Transverse colon (tissue), 4 donors: ENCODE data around the gene DOC2B. TPM values are rescaled to one million over a fixed set of nuclear protein-coding genes. Genes with fewer than 3 reads are reported as not detected.
"Not testable (repeated sequence)": the region's sequence is repeated elsewhere in the genome, so short reads cannot be mapped to it uniquely, and the experiment has no call there.

Source experiments
- DNase-seq: peaks from one replicate; pipeline ENCODE4 v3.0.0-alpha.2; 2019
- H3K27ac ChIP-seq, 4 donors: fragments of 200-600 bp; sonication (generic); 2 replicates each; pipeline ENCODE4 v1.5.1; 2016 to 2018; ENCODE audit warnings: inconsistent platforms in 4 of 4
- H3K27me3 ChIP-seq: fragments of 200-600 bp; sonication (generic); 2 replicates; pipeline ENCODE4 v1.5.1; 2017; ENCODE audit warnings: inconsistent platforms
- H3K36me3 ChIP-seq, 4 donors: fragments of 200-600 bp; sonication (generic); 2 replicates each; pipeline ENCODE4 v1.5.1; 2017 to 2019; ENCODE audit warnings: inconsistent platforms in 4 of 4
- H3K4me1 ChIP-seq, 4 donors: fragments of 200-600 bp; sonication (generic); 2 replicates each; pipeline ENCODE4 v1.5.1; 2017 to 2020; ENCODE audit warnings: inconsistent platforms in 4 of 4
- H3K4me3 ChIP-seq, 4 donors: fragments of 200-600 bp; sonication (generic); 1 replicate in 1 of 4; 2 replicates in 3 of 4; pipeline versions ENCODE4 v1.5.1 to v1.6.1; 2017 to 2019; ENCODE audit warnings: inconsistent platforms in 4 of 4
- H3K9me3 ChIP-seq, 2 donors: fragments of 200-600 bp; sonication (generic); 2 replicates each; pipeline ENCODE4 v1.5.1; 2017 to 2019; ENCODE audit warnings: inconsistent platforms in 2 of 2
- EP300 ChIP-seq: sonication (generic); formaldehyde crosslinking; IDR thresholded peaks from one replicate; pipeline ENCODE4 v1.6.1; 2017; ENCODE audit warnings: antibody characterized with exemption, low read depth
- POLR2A ChIP-seq: fragments of 450-650 bp; IDR thresholded peaks from one replicate; pipeline ENCODE4 v1.6.1; 2016; ENCODE audit warnings: antibody characterized with exemption, mild to moderate bottlenecking, moderate library complexity
- POLR2AphosphoS5 ChIP-seq, 3 donors: sonication (generic); formaldehyde crosslinking; IDR thresholded peaks; one replicate each; pipeline ENCODE4 v1.6.1; 2016; ENCODE audit warnings: antibody characterized with exemption in 3 of 3
- WGBS, 2 donors: methylation state at CpG; one replicate each; pipeline ENCODE4 v1.1.5; 2018; ENCODE audit warnings: low coverage in 1 of 2; 5-methylcytosine and 5-hydroxymethylcytosine counted together
- in situ Hi-C, 4 donors: fragments of 200-750 bp; cut with MboI; loops; one replicate each; pipeline versions ENCODE4 v1.15.0 to v1.15.1; 2017; ENCODE audit warnings: low sequenced_read_pairs in 3 of 4, low pct_ligation_motif_present in 1 of 4, low pct_unique_long_range_greater_than_20kb in 1 of 4
- intact Hi-C: fragments of 100-400 bp; cut with DNase I; formaldehyde crosslinking; loops from one replicate; pipeline ENCODE4 v1.15.1; 2023; ENCODE audit warnings: low total_unique reads
- total RNA-seq, 4 donors: library from RNA; depleted of rRNA; stranded (reverse); fragments of >200 nt; gene quantifications; one replicate each; pipeline ENCODE4 v1.1.0, GENCODE V29; 2016
- TF ChIP-seq, protein P1 (sequence below), 5 experiments: fragments of 200-600 bp in 3 of 5; fragments of 450-650 bp in 2 of 5; sonication (generic) in 3 of 5; IDR thresholded peaks; 1 replicate in 2 of 5; 2 replicates in 3 of 5; pipeline ENCODE4 v1.5.1; 2016 to 2017; ENCODE audit warnings: antibody characterized with exemption in 5 of 5, inconsistent platforms in 3 of 5, mild to moderate bottlenecking in 2 of 5, moderate library complexity in 1 of 5

The DOC2B gene
- total RNA-seq, 4 donors from 2014 or later: 1.8 to 11.6 (median 2.6) TPM

DNA sequence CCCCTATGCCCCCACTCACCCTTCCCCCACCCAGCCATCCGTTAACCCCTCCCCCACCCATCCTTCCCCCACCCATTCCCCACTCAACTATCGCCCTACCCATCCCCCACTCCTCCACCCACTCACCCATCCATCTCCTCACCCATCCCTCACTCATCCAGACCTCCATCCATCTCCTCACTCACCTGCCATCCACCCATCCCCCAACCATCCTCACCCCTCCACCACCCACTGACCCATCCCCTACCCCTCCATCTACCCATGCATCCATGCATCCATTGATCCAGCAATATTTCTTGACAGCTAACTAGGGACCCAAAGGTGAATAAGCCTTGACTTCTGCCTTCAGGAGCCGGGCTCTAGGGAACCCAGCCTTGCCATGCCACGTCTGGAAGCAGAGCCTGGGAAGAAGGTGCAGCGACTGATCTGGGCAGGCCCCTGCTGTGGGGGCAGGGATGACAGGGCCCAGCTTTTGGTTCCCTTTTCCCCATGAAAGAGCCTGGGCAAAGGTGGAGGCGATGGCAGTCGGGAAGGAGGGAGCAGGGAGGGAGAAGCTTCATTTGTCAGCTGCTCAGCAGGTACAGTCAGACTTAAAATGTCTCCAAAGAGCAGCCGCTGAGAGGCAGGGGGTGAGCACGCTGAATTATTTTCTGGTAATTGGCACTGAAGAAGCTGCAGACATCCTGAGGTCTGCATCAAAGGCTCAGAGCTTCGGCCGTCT is 23.1 kb upstream of the DOC2B start:
- in situ Hi-C loops (no loop called here), intact Hi-C loops (no loop called here)
- Histone ChIP-seq H3K9me3 (no peaks in the 10 kb centered on the region), H3K36me3 (no peaks in the 10 kb centered on the region), H3K27me3 (peaks cover 11% of the 10 kb centered on the region), H3K4me3 (no peak overlapping the region), H3K27ac (no peak overlapping the region), H3K4me1 (peaks cover 0 to 6% (median 5%) of the 10 kb centered on the region in 4 donors)
- no peak for DNase-seq
- 43 to 53% methylated on average over 4 to 11 of the region's 11 CpGs for WGBS, 2 donors
- TF ChIP-seq EP300 (no peak), POLR2AphosphoS5 (IDR thresholded peaks at IDR 0.05) (no peak), POLR2A (no peak)
- TF ChIP-seq, protein P1, sequence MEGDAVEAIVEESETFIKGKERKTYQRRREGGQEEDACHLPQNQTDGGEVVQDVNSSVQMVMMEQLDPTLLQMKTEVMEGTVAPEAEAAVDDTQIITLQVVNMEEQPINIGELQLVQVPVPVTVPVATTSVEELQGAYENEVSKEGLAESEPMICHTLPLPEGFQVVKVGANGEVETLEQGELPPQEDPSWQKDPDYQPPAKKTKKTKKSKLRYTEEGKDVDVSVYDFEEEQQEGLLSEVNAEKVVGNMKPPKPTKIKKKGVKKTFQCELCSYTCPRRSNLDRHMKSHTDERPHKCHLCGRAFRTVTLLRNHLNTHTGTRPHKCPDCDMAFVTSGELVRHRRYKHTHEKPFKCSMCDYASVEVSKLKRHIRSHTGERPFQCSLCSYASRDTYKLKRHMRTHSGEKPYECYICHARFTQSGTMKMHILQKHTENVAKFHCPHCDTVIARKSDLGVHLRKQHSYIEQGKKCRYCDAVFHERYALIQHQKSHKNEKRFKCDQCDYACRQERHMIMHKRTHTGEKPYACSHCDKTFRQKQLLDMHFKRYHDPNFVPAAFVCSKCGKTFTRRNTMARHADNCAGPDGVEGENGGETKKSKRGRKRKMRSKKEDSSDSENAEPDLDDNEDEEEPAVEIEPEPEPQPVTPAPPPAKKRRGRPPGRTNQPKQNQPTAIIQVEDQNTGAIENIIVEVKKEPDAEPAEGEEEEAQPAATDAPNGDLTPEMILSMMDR (IDR thresholded peaks at IDR 0.05): no peak

DNA sequence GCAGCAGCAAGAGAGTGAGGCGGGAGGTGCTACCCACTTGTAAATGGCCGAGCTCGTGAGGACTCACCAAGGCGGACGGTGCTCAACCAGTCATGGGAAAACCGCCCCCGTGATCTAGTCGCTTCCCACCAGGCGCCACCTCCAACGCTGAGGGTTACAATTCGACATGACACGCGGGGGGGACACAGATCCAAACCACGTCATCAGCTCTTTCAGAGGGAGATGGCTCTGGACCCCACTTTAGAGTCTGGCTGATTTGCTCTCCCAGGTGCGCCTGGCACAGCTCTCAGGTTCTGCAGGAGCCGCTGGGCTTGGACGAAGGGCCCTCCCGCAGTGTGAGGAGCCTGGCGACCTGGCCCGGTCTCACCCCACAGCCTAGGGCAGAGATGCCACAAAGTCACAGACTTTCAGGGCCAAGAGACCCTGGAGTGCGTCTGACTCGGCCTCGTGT is 21.1 kb upstream of the DOC2B start:
- intact Hi-C loops: no loop called here
- Histone ChIP-seq H3K27me3 (peaks cover 13% of the 10 kb centered on the region), H3K27ac (no peak overlapping the region), H3K36me3 (no peaks in the 10 kb centered on the region), H3K4me1 (peaks cover 0 to 9% (median 0%) of the 10 kb centered on the region in 4 donors), H3K9me3 (no peaks in the 10 kb centered on the region), H3K4me3 (no peak overlapping the region)
- WGBS, 2 donors: 79% methylated on average over 23 of the region's 23 CpGs; no CpG with 5 or more reads in 1 of the 2 donors
- no peak for TF ChIP-seq EP300
- TF ChIP-seq, protein P1 (IDR thresholded peaks at IDR 0.05): no peak
- no peak for TF ChIP-seq POLR2AphosphoS5 (IDR thresholded peaks at IDR 0.05)
- no peak for TF ChIP-seq POLR2A
- in situ Hi-C loops: no loop called here
- no peak for DNase-seq

DNA sequence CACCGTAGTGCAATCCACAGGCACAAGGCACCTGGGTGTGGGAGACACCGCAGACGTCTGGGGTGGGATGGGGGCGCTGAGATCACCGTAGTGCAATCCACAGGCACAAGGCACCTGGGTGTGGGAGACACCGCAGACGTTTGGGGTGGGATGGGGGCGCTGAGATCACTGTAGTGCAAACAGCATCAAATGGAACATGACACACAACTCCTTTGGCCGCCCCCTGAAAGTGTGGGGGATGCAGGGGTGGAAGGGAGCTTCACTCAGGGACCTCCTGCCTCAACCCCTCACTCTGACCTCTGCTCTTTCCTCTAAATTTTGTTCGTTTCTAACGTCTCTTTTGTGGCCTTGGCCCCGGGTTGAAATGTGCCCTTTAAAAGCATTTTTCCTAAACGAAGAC is 20.3 kb upstream of the DOC2B start:
- peaks cover 13% of the 10 kb centered on the region for H3K27me3 ChIP-seq
- WGBS, 2 donors: 13 to 63% methylated on average over 4 to 9 of the region's 13 CpGs
- H3K36me3 ChIP-seq, H3K9me3 ChIP-seq, in situ Hi-C loops, H3K4me1 ChIP-seq, H3K27ac ChIP-seq, DNase-seq, H3K4me3 ChIP-seq: not testable (repeated sequence)
- intact Hi-C loops: loop anchor here (2.0 kb wide), 1 partner anchor 25 kb away; no protein-coding TSS in a partner anchor

DNA sequence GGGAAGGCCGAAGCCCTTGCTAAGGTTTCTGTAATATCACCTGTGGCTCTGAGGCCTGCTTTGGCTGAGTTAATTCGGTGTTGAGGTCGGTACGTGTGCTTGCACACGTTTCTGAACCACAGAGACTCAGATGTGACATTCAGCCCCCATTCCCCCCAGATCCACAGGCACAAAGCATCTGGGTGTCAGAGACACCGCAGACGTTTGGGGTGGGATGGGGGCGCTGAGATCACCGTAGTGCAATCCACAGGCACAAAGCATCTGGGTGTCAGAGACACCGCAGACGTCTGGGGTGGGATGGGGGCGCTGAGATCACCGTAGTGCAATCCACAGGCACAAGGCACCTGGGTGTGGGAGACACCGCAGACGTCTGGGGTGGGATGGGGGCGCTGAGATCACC is 19.8 kb upstream of the DOC2B start:
- H3K36me3 ChIP-seq, H3K9me3 ChIP-seq, H3K4me1 ChIP-seq, H3K27ac ChIP-seq, H3K4me3 ChIP-seq, DNase-seq, in situ Hi-C loops: not testable (repeated sequence)
- intact Hi-C loops: loop anchor here (2.0 kb wide), 1 partner anchor 24 kb away; no protein-coding TSS in a partner anchor
- peaks cover 13% of the 10 kb centered on the region for H3K27me3 ChIP-seq
- WGBS, 2 donors: 80% methylated on average over 13 of the region's 16 CpGs; no CpG with 5 or more reads in 1 of the 2 donors

DNA sequence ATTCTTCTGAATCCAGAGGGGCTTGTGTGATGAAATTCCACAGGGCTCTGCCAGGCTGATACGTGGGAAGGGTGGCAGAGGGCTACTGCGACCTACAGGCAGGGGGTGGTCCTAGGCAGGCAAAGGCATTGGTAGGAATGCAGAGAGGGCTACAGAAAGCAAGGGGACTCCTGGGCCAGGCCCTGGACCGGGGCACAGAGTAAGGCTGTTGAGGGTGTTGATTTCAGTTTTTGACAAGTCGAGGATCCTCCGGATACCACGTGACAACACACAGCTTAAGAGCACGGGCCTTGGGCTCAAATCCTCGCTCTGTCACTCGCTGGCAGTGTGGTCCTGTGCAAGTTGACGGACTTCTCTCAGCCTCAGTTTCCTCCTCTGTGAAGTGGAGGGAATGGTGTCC is 19.1 kb upstream of the DOC2B start:
- WGBS, 2 donors: 50% methylated on average over 10 of the region's 10 CpGs; no CpG with 5 or more reads in 1 of the 2 donors
- H3K27ac ChIP-seq: no peak overlapping the region
- in situ Hi-C loops: no loop called here

More for the DNA sequence above, 19.1 kb upstream of the DOC2B start:
- Histone ChIP-seq H3K36me3 (no peaks in the 10 kb centered on the region), H3K4me1 (peaks cover 0 to 9% (median 0%) of the 10 kb centered on the region in 4 donors), H3K9me3 (no peaks in the 10 kb centered on the region), H3K27me3 (peaks cover 16% of the 10 kb centered on the region), H3K4me3 (no peak overlapping the region)
- TF ChIP-seq, protein P1 (IDR thresholded peaks at IDR 0.05): no peak
- TF ChIP-seq POLR2A (no peak), EP300 (no peak), POLR2AphosphoS5 (IDR thresholded peaks at IDR 0.05) (no peak)
- intact Hi-C loops: loop anchor here (2.0 kb wide), 1 partner anchor 24 kb away; no protein-coding TSS in a partner anchor
- no peak for DNase-seq
